ENCODE measurements around the gene ZFP28.

DNA sequence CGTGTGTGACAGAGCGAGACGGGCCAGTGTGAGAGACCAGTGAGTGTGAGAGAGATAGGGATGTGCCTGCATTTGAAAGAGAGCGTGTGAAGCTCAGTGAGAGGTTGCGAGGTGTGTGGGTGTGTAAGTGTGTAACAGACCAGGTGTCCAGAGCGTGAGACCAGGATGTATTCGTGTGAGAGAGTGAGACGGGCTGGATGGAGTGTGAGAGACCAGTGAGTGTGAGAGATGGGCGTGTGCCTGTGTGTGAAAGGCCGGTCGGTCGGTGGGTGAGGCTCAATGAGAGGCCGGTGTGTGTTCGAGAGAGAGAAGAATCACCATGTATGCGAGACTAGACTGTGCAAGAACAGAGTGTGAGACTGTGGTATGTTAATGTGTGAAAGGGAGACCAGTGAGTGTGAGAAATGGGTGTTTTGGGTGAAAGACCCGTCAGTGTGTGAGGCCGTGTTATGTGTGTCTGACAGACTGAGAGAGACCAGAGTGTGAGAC, 30.4 kb upstream of the ZFP28 start:
- no peak for TF ChIP-seq CTCF (IDR thresholded peaks at IDR 0.05)
- no peak for TF ChIP-seq POLR2A (IDR thresholded peaks at IDR 0.05)
